GM13977 (cell line): ENCODE results near the gene RASGRF1.

Experiments
- DNase-seq: peaks from one replicate; pipeline ENCODE4 v3.0.0; 2012; ENCODE audit warnings: low spot score
- in situ Hi-C: fragments of 300-500 bp; cut with MboI; formaldehyde crosslinking; loops from one replicate; pipeline ENCODE4 v1.12.0; 2022; ENCODE audit warnings: low sequenced_read_pairs, low pct_unique_long_range_greater_than_20kb, mixed read lengths, inconsistent platforms; ENCODE audit not compliant: unreplicated experiment
- TF ChIP-seq, protein P1 (sequence below): IDR thresholded peaks from 2 replicates; pipeline ENCODE4 v1.5.1; 2012; ENCODE audit warnings: mild to moderate bottlenecking, control low read depth; ENCODE audit not compliant: insufficient read depth; ENCODE audit errors: extremely low read depth, missing control alignments

RASGRF1 gene

DNA sequence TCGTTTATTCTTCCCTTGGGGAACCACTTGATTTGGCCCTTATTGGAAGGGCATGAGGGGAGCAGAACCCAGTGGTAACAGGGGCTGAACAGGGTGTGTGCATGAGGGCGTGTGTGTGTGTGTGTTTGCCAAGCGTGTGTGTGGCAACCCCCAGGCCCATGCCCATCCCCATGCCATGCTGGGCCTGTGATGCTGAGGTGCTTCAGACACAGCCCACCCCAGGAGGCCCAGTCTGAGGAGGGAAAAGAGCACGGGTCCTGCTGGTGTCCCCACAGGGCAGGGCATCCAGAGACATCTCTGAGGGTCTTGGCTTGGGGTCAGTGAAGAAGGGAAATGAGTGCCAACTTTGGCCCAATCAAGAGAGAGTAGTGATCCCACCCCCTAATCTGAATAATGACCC is 71.6 kb downstream of the RASGRF1 start:
- no peak for DNase-seq
- in situ Hi-C loops: no loop called here
- TF ChIP-seq, protein P1, sequence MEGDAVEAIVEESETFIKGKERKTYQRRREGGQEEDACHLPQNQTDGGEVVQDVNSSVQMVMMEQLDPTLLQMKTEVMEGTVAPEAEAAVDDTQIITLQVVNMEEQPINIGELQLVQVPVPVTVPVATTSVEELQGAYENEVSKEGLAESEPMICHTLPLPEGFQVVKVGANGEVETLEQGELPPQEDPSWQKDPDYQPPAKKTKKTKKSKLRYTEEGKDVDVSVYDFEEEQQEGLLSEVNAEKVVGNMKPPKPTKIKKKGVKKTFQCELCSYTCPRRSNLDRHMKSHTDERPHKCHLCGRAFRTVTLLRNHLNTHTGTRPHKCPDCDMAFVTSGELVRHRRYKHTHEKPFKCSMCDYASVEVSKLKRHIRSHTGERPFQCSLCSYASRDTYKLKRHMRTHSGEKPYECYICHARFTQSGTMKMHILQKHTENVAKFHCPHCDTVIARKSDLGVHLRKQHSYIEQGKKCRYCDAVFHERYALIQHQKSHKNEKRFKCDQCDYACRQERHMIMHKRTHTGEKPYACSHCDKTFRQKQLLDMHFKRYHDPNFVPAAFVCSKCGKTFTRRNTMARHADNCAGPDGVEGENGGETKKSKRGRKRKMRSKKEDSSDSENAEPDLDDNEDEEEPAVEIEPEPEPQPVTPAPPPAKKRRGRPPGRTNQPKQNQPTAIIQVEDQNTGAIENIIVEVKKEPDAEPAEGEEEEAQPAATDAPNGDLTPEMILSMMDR: no peak

DNA sequence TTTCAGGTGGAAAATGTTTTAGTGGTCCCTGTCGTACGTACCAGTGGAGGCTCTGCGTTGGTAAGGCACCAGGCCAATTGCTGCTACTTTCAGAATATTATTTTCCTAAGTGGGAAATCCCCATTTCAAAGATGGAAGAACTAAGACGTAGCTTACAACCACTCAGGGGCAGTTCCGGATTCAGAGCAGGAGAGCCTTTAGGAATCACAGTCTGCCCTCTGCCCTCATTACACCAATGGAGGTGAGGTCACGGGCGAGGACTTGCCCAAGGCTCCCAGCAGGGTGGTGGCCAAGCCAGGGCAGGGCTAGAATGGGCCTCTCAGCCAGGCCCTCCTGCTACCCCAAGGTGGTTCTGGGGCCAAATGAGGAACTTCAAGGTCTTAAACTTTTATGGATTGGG is 72.6 kb downstream of the RASGRF1 start:
- in situ Hi-C loops: no loop called here
- no peak for DNase-seq
- TF ChIP-seq, protein P1: no peak

DNA sequence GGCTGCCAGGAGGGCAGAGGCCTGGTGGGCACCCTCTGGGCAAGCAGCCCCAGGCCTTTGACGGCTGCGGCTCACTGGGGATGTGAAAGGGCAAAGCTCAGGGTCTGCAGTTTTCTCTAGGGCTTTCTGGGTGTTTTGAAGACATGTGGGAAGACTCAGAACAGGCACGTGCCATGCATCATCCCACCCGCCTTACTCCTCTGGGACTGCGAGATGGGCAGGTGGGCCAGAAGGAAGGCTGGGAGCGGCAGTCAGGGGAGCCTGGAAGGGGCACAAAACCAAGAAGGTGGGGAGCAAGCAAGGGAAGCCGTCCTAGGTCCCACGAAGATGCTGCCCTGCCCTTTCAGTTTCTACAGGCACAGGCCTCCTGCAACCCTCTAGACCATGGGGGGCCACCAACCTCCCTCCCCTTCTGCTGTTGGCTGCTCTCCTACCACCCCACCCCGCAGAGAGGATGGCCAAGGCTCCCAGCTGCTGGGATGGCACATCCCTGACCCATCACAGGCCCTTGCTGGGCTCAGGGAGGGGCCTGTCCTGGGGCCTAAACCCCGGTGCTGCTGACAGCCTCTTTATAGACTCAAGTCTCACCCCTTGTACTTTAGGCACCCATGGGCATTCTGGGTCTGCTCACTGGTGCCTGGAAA is 73.9 kb downstream of the RASGRF1 start:
- in situ Hi-C loops: no loop called here
- no peak for DNase-seq

DNA sequence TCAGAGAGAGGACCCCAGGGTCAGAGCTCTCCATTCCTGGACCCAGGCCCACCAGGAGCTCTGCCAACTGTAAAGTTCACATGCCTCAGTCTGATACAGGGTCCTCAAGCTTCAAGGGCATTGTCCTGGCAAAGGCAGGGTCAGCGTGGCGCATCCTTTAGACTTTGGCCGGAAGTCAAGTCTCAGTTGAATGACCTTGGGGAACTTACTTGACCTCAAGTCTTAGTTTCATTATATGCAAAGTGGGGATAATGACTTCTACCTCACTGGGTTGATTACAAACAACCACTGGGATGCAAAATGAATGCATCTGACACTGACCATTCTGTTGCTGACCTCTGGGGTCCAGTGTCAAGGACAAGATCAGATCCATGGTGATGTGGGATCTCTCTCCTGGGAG is 75.2 kb downstream of the RASGRF1 start:
- TF ChIP-seq, protein P1: no peak
- in situ Hi-C loops: no loop called here
- no peak for DNase-seq

More for the DNA sequence above, 73.9 kb downstream of the RASGRF1 start:
- TF ChIP-seq, protein P1: no peak

DNA sequence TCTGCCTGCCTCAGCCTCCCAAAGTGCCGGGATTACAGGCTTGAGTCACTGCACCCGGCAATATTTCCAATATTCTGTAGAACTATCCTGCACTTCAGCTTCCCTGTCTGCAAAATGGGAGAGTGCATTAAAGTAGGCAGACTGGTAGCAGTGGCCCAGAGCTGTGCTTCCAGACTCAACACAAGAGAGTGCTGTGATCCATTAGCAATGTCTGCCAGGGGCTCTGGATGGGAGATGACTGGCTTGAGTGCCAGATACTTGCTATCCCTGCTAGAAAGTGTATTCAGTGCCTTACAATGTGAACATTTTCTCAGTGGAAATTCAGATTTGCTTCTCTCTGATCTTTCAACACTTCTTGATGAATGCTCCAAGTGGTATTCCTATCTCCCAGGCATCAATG is 80.3 kb downstream of the RASGRF1 start:
- in situ Hi-C loops: no loop called here
- DNase-seq: no peak
- TF ChIP-seq, protein P1: no peak

DNA sequence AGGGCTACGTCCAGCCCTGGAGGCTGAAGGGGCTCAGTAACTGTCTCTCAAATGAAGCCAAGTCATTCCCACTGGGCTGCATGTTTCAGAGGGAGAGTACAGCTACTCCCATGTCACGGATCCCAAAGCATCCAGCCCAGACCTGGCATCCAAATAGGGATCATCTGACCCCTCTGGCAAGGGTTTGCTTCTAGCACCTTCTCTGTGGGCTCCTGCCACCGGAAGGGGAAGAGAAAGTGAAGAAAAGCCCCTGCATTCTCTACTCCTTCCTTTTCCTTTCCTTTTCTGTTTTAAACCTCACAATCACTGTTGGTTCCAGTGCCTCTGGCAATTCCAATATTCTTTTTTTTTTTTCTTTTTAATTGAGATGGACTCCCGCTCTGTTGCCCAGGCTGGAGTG is 81.2 kb downstream of the RASGRF1 start:
- TF ChIP-seq, protein P1: no peak
- in situ Hi-C loops: no loop called here
- DNase-seq: no peak

DNA sequence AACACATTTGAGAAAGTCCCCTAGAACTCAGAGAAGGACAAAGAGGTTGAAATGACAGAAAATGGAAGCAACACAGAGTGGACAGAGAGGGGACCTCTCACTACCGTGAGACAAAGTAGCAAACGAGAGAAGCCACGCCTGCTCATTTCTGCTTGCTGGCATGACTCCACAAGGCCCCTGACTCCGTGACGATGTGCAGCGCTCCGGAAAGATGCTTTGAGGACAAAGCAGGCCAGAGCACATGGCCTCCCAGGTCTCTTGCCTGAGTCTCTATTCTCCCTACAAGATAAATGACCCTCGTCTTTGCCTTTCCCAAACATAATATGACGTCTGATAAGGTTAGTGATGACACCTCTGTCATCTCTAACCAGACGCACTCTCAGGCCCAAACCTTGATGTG is 81.9 kb downstream of the RASGRF1 start:
- no peak for DNase-seq
- TF ChIP-seq, protein P1: no peak
- in situ Hi-C loops: no loop called here
